Neural progenitor cell (in vitro differentiated cells): Measurements from ENCODE around the gene ZNF664.

Experiments
- CTCF ChIP-seq: fragments of 200-600 bp; sonication (generic); IDR thresholded peaks from 2 replicates; pipeline ENCODE4 v1.5.1; 2017; ENCODE audit warnings: antibody characterized with exemption, mild to moderate bottlenecking
- EZH2phosphoT487 ChIP-seq: fragments of 200-600 bp; sonication (generic); IDR thresholded peaks from 2 replicates; pipeline ENCODE4 v1.6.1; 2017; ENCODE audit warnings: antibody characterized with exemption

GRCh38 chr12:123989168-123989567 lies 16.2 kb downstream of the ZNF664 start:
- TF ChIP-seq CTCF: no peak
- no peak for TF ChIP-seq EZH2phosphoT487
